ENCODE data around the gene IDH2. TPM values are rescaled to one million over a fixed set of nuclear protein-coding genes. Genes with fewer than 3 reads are reported as not detected.

Gene IDH2
- total RNA-seq, 1 experiment from 2014 or later: 53.3 TPM

GRCh38 chr15:90053685-90054466 is 48.4 kb downstream of the IDH2 start (continued):
- TF ChIP-seq JUN (CRISPR knock-in tag; IDR thresholded peaks at IDR 0.05): no peak

GRCh38 chr15:90051874-90052273 is 50.4 kb downstream of the IDH2 start:
- TF ChIP-seq RORB (CRISPR knock-in tag; IDR thresholded peaks at IDR 0.05) (no peak), ZNF512 (CRISPR knock-in tag; IDR thresholded peaks at IDR 0.05; ENCODE audit: borderline replicate concordance) (no peak), ZNF423 (CRISPR knock-in tag; IDR thresholded peaks at IDR 0.05) (no peak), ESRRA (CRISPR knock-in tag; IDR thresholded peaks at IDR 0.05; ENCODE audit: borderline replicate concordance) (no peak), PREB (CRISPR knock-in tag; IDR thresholded peaks at IDR 0.05; ENCODE audit: borderline replicate concordance) (no peak), ATF6 (CRISPR knock-in tag; IDR thresholded peaks at IDR 0.05) (no peak), USF2 (CRISPR knock-in tag; IDR thresholded peaks at IDR 0.05) (no peak), USF1 (CRISPR knock-in tag; IDR thresholded peaks at IDR 0.05) (no peak), OVOL2 (CRISPR knock-in tag; IDR thresholded peaks at IDR 0.05; ENCODE audit: borderline replicate concordance) (no peak), NR3C1 (CRISPR knock-in tag; conservative IDR thresholded peaks at IDR 0.05; ENCODE audit: low read depth) (no peak), ZNF232 (CRISPR knock-in tag; IDR thresholded peaks at IDR 0.05) (no peak)
- no peaks in the 10 kb centered on the region for H3K9me3 Mint-ChIP-seq
- H3K4me3 Mint-ChIP-seq: no peak overlapping the region
- H3K36me3 Mint-ChIP-seq: no peaks in the 10 kb centered on the region
- no peaks in the 10 kb centered on the region for H3K27me3 Mint-ChIP-seq (ENCODE audit: low read depth)
- DNase-seq (ENCODE audit: low spot score) (no peak), ATAC-seq (no peak)
- POLR2A ChIA-PET: no interaction called here
- peaks cover 35% of the 10 kb centered on the region for H3K4me1 Mint-ChIP-seq
- H3K27ac Mint-ChIP-seq: no peak overlapping the region; the same call in 1 of the 2 replicates
- CTCF ChIA-PET: no interaction called here

GRCh38 chr15:90049666-90050604 is 52.3 kb downstream of the IDH2 start:
- TF ChIP-seq USF1 (CRISPR knock-in tag; IDR thresholded peaks at IDR 0.05): no peak
- no peak for TF ChIP-seq RELA (CRISPR knock-in tag; IDR thresholded peaks at IDR 0.05; ENCODE audit: borderline replicate concordance)
- TF ChIP-seq ZNF219 (CRISPR knock-in tag; IDR thresholded peaks at IDR 0.05; ENCODE audit: borderline replicate concordance): no peak
- TF ChIP-seq MLX (CRISPR knock-in tag; IDR thresholded peaks at IDR 0.05): no peak
- TF ChIP-seq NR1H2 (CRISPR knock-in tag; IDR thresholded peaks at IDR 0.05): no peak
- TF ChIP-seq ZSCAN18 (CRISPR knock-in tag; IDR thresholded peaks at IDR 0.05): no peak
- POLR2A ChIA-PET: interaction anchor here (0.7 kb wide), 1 partner anchor 12 kb away, joined by 3 read pairs; no protein-coding TSS in a partner anchor
- Mint-ChIP-seq H3K27me3 (ENCODE audit: low read depth) (no peaks in the 10 kb centered on the region), H3K4me3 (no peak overlapping the region), H3K27ac (peak overlapping the region; percentile 26), H3K4me1 (peaks cover 29% of the 10 kb centered on the region), H3K36me3 (no peaks in the 10 kb centered on the region), H3K9me3 (no peaks in the 10 kb centered on the region)
- CTCF ChIA-PET: interaction anchor here (0.8 to 1.5 kb wide), 2 partner anchors 94 to 151 kb away, joined by 3 to 4 read pairs; no protein-coding TSS in a partner anchor
- DNase-seq (ENCODE audit: low spot score): no peak
- no peak for ATAC-seq
